Muscle of leg (tissue), 11 donors: Measurements from ENCODE around the gene EBF3. TPM values are rescaled to one million over a fixed set of nuclear protein-coding genes. Genes with fewer than 3 reads are reported as not detected.

Source experiments
- DNase-seq: peaks from one replicate; pipeline ENCODE4 v3.0.0; 2013
- H3K27ac ChIP-seq: one replicate; pipeline ENCODE4 v1.5.1; 2013; ENCODE audit warnings: mild to moderate bottlenecking, low read length, control low read depth
- H3K27me3 ChIP-seq: one replicate; pipeline ENCODE4 v1.6.1; 2013; ENCODE audit warnings: low read length; ENCODE audit not compliant: control insufficient read depth, insufficient read depth
- H3K36me3 ChIP-seq: one replicate; pipeline ENCODE4 v1.6.1; 2013; ENCODE audit warnings: low read length; ENCODE audit not compliant: control insufficient read depth, insufficient read depth
- H3K4me1 ChIP-seq: one replicate; pipeline ENCODE4 v1.6.1; 2013; ENCODE audit warnings: low read length; ENCODE audit not compliant: control insufficient read depth, insufficient read depth
- H3K4me3 ChIP-seq: one replicate; pipeline ENCODE4 v1.5.1; 2013; ENCODE audit warnings: low read length, control low read depth
- H3K9me3 ChIP-seq: replicated peaks from 2 replicates; pipeline ENCODE4 v1.6.1; 2013; ENCODE audit warnings: low read depth, low read length; ENCODE audit not compliant: control insufficient read depth
- WGBS: methylation state at CpG from one replicate; pipeline ENCODE4 v1.1.5; 2013; ENCODE audit warnings: missing lambda C conversion rate; ENCODE audit not compliant: insufficient coverage; 5-methylcytosine and 5-hydroxymethylcytosine counted together
- polyA plus RNA-seq, 8 donors: library from polyadenylated mRNA; unstranded; fragments of 120-200 nt; gene quantifications; one replicate each; pipeline versions ENCODE4 v1.2.1 to v1.2.3, GENCODE V29; 2013; ENCODE audit warnings: inconsistent platforms in 1 of 8, low replicate concordance in 1 of 8; ENCODE audit not compliant: insufficient read length in 8 of 8, insufficient read depth in 1 of 8
- total RNA-seq: library from RNA; stranded (reverse); fragments of 120-200 nt; gene quantifications from one replicate; pipeline ENCODE4 v1.2.4, GENCODE V29; 2013

Gene EBF3
- total and polyA plus RNA-seq, 9 donors = 33.6 to 102 (median 75.6) TPM

- WGBS = 58% methylated on average over 5 of the region's 22 CpGs
- peaks cover 48% of the 10 kb centered on the region for H3K4me1 ChIP-seq
- H3K9me3 ChIP-seq = no peaks in the 10 kb centered on the region
- H3K4me3 ChIP-seq = no peak overlapping the region
- H3K36me3 ChIP-seq = peaks cover 27% of the 10 kb centered on the region
- no peak overlapping the region for H3K27ac ChIP-seq
- H3K27me3 ChIP-seq = peaks cover 2% of the 10 kb centered on the region
- no peak for DNase-seq
These were observed 64.6 kb downstream of the EBF3 start for GRCh38 chr10:129899276-129900130.

GRCh38 chr10:129898706-129899268 lies 65.3 kb downstream of the EBF3 start:
- H3K27me3 ChIP-seq = peaks cover 2% of the 10 kb centered on the region
- DNase-seq = no peak
- WGBS = 71% methylated on average over 21 of the region's 38 CpGs
- H3K9me3 ChIP-seq = no peaks in the 10 kb centered on the region
- no peak overlapping the region for H3K27ac ChIP-seq
- H3K36me3 ChIP-seq = peaks cover 26% of the 10 kb centered on the region
- H3K4me3 ChIP-seq = no peak overlapping the region
- peaks cover 55% of the 10 kb centered on the region for H3K4me1 ChIP-seq

GRCh38 chr10:129897871-129898626 lies 66.0 kb downstream of the EBF3 start:
- WGBS = 45% methylated on average over 9 of the region's 15 CpGs
- DNase-seq = no peak
- peaks cover 59% of the 10 kb centered on the region for H3K4me1 ChIP-seq

GRCh38 chr10:129896860-129897200 lies 67.2 kb downstream of the EBF3 start:
- peaks cover 70% of the 10 kb centered on the region for H3K4me1 ChIP-seq
- peaks cover 15% of the 10 kb centered on the region for H3K36me3 ChIP-seq
- H3K9me3 ChIP-seq = no peaks in the 10 kb centered on the region
- peaks cover 2% of the 10 kb centered on the region for H3K27me3 ChIP-seq
- 73% methylated on average over 8 of the region's 11 CpGs for WGBS
- no peak for DNase-seq
- no peak overlapping the region for H3K4me3 ChIP-seq
- no peak overlapping the region for H3K27ac ChIP-seq

More at GRCh38 chr10:129897871-129898626, 66.0 kb downstream of the EBF3 start:
- Histone ChIP-seq H3K36me3 (peaks cover 23% of the 10 kb centered on the region), H3K9me3 (no peaks in the 10 kb centered on the region), H3K4me3 (no peak overlapping the region), H3K27ac (no peak overlapping the region), H3K27me3 (peaks cover 2% of the 10 kb centered on the region)

- Histone ChIP-seq H3K9me3 (no peaks in the 10 kb centered on the region), H3K27me3 (peaks cover 2% of the 10 kb centered on the region), H3K27ac (peak overlapping the region; percentile 13), H3K4me3 (no peak overlapping the region), H3K36me3 (peaks cover 14% of the 10 kb centered on the region), H3K4me1 (peaks cover 75% of the 10 kb centered on the region)
- 61% methylated on average over 21 of the region's 36 CpGs for WGBS
- DNase-seq = peak; percentile 61
These were observed 67.8 kb downstream of the EBF3 start for GRCh38 chr10:129896136-129896859.

GRCh38 chr10:129895811-129896135 lies 68.3 kb downstream of the EBF3 start:
- Histone ChIP-seq H3K4me1 (peaks cover 75% of the 10 kb centered on the region), H3K4me3 (no peak overlapping the region), H3K36me3 (peaks cover 11% of the 10 kb centered on the region), H3K27ac (no peak overlapping the region), H3K27me3 (peaks cover 2% of the 10 kb centered on the region), H3K9me3 (no peaks in the 10 kb centered on the region)
- DNase-seq = no peak
- no CpG with 5 or more reads among the region's 4 CpGs for WGBS

GRCh38 chr10:129894698-129895097 lies 69.4 kb downstream of the EBF3 start:
- Histone ChIP-seq H3K9me3 (no peaks in the 10 kb centered on the region), H3K36me3 (peaks cover 9% of the 10 kb centered on the region), H3K4me1 (peaks cover 84% of the 10 kb centered on the region), H3K27me3 (peaks cover 2% of the 10 kb centered on the region), H3K27ac (no peak overlapping the region), H3K4me3 (no peak overlapping the region)
- WGBS = 90% methylated on average over 3 of the region's 3 CpGs
- no peak for DNase-seq

- peak overlapping the region; percentile 31 for H3K27ac ChIP-seq
- DNase-seq = no peak
- 40% methylated on average over 9 of the region's 20 CpGs for WGBS
These were observed 70.7 kb downstream of the EBF3 start for GRCh38 chr10:129893104-129894089.

GRCh38 chr10:129892548-129893052 lies 71.5 kb downstream of the EBF3 start:
- WGBS = 47% methylated on average over 9 of the region's 18 CpGs
- Histone ChIP-seq H3K27ac (peak overlapping the region; percentile 31), H3K4me1 (peaks cover 77% of the 10 kb centered on the region), H3K27me3 (no peaks in the 10 kb centered on the region), H3K36me3 (peaks cover 13% of the 10 kb centered on the region), H3K9me3 (no peaks in the 10 kb centered on the region), H3K4me3 (no peak overlapping the region)
- DNase-seq = peak; percentile 46

More at GRCh38 chr10:129893104-129894089, 70.7 kb downstream of the EBF3 start:
- peaks cover 11% of the 10 kb centered on the region for H3K36me3 ChIP-seq
- H3K27me3 ChIP-seq = no peaks in the 10 kb centered on the region
- H3K4me1 ChIP-seq = peaks cover 84% of the 10 kb centered on the region
- H3K4me3 ChIP-seq = no peak overlapping the region
- H3K9me3 ChIP-seq = no peaks in the 10 kb centered on the region
